SK-N-MC (cell line): ENCODE measurements around the gene CTXND2.

Experiments
- DNase-seq: peaks from one replicate; pipeline ENCODE4 v3.0.0-alpha.2; 2011; ENCODE audit warnings: low read depth, low spot score
- H3K27ac ChIP-seq: fragments of 200-600 bp; sonication (generic); 2 replicates; pipeline ENCODE4 v1.5.1; 2016; ENCODE audit warnings: mixed run types
- H3K36me3 ChIP-seq: fragments of 200-600 bp; sonication (generic); 2 replicates; pipeline ENCODE4 v1.6.1; 2017; ENCODE audit warnings: antibody characterized with exemption, low read length, mixed read lengths; ENCODE audit not compliant: insufficient read depth
- H3K4me3 ChIP-seq: fragments of 200-600 bp; sonication (generic); 2 replicates; pipeline ENCODE4 v1.5.1; 2016
- H3K9ac ChIP-seq: fragments of 200-600 bp; sonication (generic); 2 replicates; pipeline ENCODE4 v1.8.0; 2017; ENCODE audit warnings: mixed run types, mixed read lengths; ENCODE audit not compliant: insufficient read length
- H3K9me3 ChIP-seq: fragments of 200-600 bp; sonication (generic); 2 replicates; pipeline ENCODE4 v1.6.1; 2017; ENCODE audit warnings: low read depth, mild to moderate bottlenecking, antibody characterized with exemption, low read length, moderate library complexity, mixed read lengths
- EZH2 ChIP-seq: fragments of 200-600 bp; sonication (generic); IDR thresholded peaks from one replicate; pipeline ENCODE4 v1.6.1; 2017; ENCODE audit warnings: antibody characterized with exemption
- FOXP2 ChIP-seq: optimal IDR thresholded peaks from 2 replicates; pipeline ENCODE3; 2011; ENCODE audit warnings: mild to moderate bottlenecking, moderate library complexity; ENCODE audit not compliant: insufficient read depth; ENCODE audit errors: extremely low read length, control extremely low read depth
- POLR2AphosphoS5 ChIP-seq: IDR thresholded peaks from 2 replicates; pipeline ENCODE4 v1.6.1; 2012; ENCODE audit warnings: mild to moderate bottlenecking, low read depth, low read length, borderline replicate concordance

Gene CTXND2

GRCh38 chr1:150961756-150962155, 74.8 kb downstream of the CTXND2 start:
- H3K36me3 ChIP-seq: peaks cover 83% of the 10 kb centered on the region

More at GRCh38 chr1:150961756-150962155, 74.8 kb downstream of the CTXND2 start:
- Histone ChIP-seq H3K4me3 (no peak overlapping the region), H3K27ac (0 out of 2 replicates have a peak overlapping the region, but pooled peaks have one; percentile 36), H3K9me3 (no peaks in the 10 kb centered on the region), H3K9ac (no peak overlapping the region)
- TF ChIP-seq POLR2AphosphoS5 (no peak), EZH2 (no peak), FOXP2 (no peak)
- DNase-seq: no peak
